AG09309 (cell line): ENCODE results near the gene AMELX.

Experiments
- DNase-seq: peaks from one replicate; pipeline ENCODE4 v3.0.0-alpha.2; 2010; ENCODE audit warnings: low read depth
- H3K4me3 ChIP-seq: 2 replicates; pipeline ENCODE4 v1.5.1; 2011; ENCODE audit warnings: mild to moderate bottlenecking, low read depth, low read length, moderate library complexity; ENCODE audit not compliant: control insufficient read depth
- CTCF ChIP-seq: IDR thresholded peaks from 2 replicates; pipeline ENCODE4 v1.5.1; 2011; ENCODE audit warnings: mild to moderate bottlenecking, low read depth, low read length, inconsistent platforms; ENCODE audit not compliant: insufficient read depth, control insufficient read depth; ENCODE audit errors: missing control alignments

The AMELX gene

GRCh38 chrX:11261260-11261659, 32.0 kb upstream of the AMELX start:
- DNase-seq, result peak; percentile 31
- no peak overlapping the region for H3K4me3 ChIP-seq
- no peak for TF ChIP-seq CTCF

- no peak for DNase-seq
- TF ChIP-seq CTCF, result no peak
- H3K4me3 ChIP-seq, result no peak overlapping the region
These were observed 28.3 kb upstream of the AMELX start for GRCh38 chrX:11264925-11265324.

- H3K4me3 ChIP-seq, result no peak overlapping the region
- no peak for TF ChIP-seq CTCF
- no peak for DNase-seq
These were observed 27.9 kb upstream of the AMELX start for GRCh38 chrX:11265352-11265751.

- no peak for DNase-seq
- no peak overlapping the region for H3K4me3 ChIP-seq
- no peak for TF ChIP-seq CTCF
These were observed 26.6 kb upstream of the AMELX start for GRCh38 chrX:11266573-11267003.

- H3K4me3 ChIP-seq, result no peak overlapping the region
- DNase-seq, result no peak
- TF ChIP-seq CTCF, result no peak
These were observed 25.8 kb upstream of the AMELX start for GRCh38 chrX:11267425-11267824.

GRCh38 chrX:11269006-11269405, 24.2 kb upstream of the AMELX start:
- no peak for DNase-seq
- H3K4me3 ChIP-seq, result no peak overlapping the region
- TF ChIP-seq CTCF, result no peak

GRCh38 chrX:11269996-11270395, 23.2 kb upstream of the AMELX start:
- no peak for DNase-seq
- no peak for TF ChIP-seq CTCF
- H3K4me3 ChIP-seq, result no peak overlapping the region
